Stomach (tissue), 4 donors: ENCODE data around the gene TRIOBP.

ENCODE experiments used
- POLR2AphosphoS5 ChIP-seq, 3 donors: sonication (generic); formaldehyde crosslinking; IDR thresholded peaks; one replicate each; pipeline ENCODE4 v1.6.1; 2016; ENCODE audit warnings: antibody characterized with exemption in 3 of 3
- TF ChIP-seq, protein P1 (sequence below), 7 experiments: fragments of 450-650 bp in 4 of 7; fragments of 200-600 bp in 3 of 7; sonication (generic) in 3 of 7; IDR thresholded peaks; one replicate each; pipeline ENCODE4 v1.5.1; 2016 to 2019; ENCODE audit warnings: antibody characterized with exemption in 7 of 7, control low read depth in 2 of 7, mild to moderate bottlenecking in 1 of 7

DNA sequence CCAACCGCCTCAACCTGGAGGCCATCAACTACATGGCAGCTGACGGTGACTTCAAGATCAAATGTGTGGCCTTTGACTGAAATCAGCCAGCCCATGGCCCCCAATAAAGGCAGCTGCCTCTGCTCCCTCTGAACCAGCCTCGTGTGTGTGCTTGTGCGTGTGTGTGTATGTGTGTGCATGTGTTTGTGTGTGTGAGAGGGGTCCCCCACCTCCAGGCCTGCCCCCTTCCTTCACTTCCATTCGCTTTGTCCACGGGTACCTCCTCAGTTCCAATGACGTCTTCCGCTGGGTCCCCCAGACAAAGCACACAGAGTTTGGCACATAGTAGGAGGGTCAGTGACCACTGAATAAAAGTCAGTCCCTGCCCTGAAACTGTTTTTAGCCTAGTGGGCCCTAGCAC, 17.2 kb upstream of the TRIOBP start:
- no peak for TF ChIP-seq POLR2AphosphoS5 (IDR thresholded peaks at IDR 0.05)
- TF ChIP-seq, protein P1, sequence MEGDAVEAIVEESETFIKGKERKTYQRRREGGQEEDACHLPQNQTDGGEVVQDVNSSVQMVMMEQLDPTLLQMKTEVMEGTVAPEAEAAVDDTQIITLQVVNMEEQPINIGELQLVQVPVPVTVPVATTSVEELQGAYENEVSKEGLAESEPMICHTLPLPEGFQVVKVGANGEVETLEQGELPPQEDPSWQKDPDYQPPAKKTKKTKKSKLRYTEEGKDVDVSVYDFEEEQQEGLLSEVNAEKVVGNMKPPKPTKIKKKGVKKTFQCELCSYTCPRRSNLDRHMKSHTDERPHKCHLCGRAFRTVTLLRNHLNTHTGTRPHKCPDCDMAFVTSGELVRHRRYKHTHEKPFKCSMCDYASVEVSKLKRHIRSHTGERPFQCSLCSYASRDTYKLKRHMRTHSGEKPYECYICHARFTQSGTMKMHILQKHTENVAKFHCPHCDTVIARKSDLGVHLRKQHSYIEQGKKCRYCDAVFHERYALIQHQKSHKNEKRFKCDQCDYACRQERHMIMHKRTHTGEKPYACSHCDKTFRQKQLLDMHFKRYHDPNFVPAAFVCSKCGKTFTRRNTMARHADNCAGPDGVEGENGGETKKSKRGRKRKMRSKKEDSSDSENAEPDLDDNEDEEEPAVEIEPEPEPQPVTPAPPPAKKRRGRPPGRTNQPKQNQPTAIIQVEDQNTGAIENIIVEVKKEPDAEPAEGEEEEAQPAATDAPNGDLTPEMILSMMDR (IDR thresholded peaks at IDR 0.05) = no peak
